SK-N-MC (cell line): ENCODE results near the gene UBE2G2.

Experiments used
- DNase-seq: peaks from one replicate; pipeline ENCODE4 v3.0.0-alpha.2; 2011; ENCODE audit warnings: low read depth, low spot score
- H3K27ac ChIP-seq: fragments of 200-600 bp; sonication (generic); 2 replicates; pipeline ENCODE4 v1.5.1; 2016; ENCODE audit warnings: mixed run types
- H3K36me3 ChIP-seq: fragments of 200-600 bp; sonication (generic); 2 replicates; pipeline ENCODE4 v1.6.1; 2017; ENCODE audit warnings: antibody characterized with exemption, low read length, mixed read lengths; ENCODE audit not compliant: insufficient read depth
- H3K4me3 ChIP-seq: fragments of 200-600 bp; sonication (generic); 2 replicates; pipeline ENCODE4 v1.5.1; 2016
- H3K9ac ChIP-seq: fragments of 200-600 bp; sonication (generic); 2 replicates; pipeline ENCODE4 v1.8.0; 2017; ENCODE audit warnings: mixed run types, mixed read lengths; ENCODE audit not compliant: insufficient read length
- H3K9me3 ChIP-seq: fragments of 200-600 bp; sonication (generic); 2 replicates; pipeline ENCODE4 v1.6.1; 2017; ENCODE audit warnings: low read depth, mild to moderate bottlenecking, antibody characterized with exemption, low read length, moderate library complexity, mixed read lengths
- EZH2 ChIP-seq: fragments of 200-600 bp; sonication (generic); IDR thresholded peaks from one replicate; pipeline ENCODE4 v1.6.1; 2017; ENCODE audit warnings: antibody characterized with exemption
- FOXP2 ChIP-seq: optimal IDR thresholded peaks from 2 replicates; pipeline ENCODE3; 2011; ENCODE audit warnings: mild to moderate bottlenecking, moderate library complexity; ENCODE audit not compliant: insufficient read depth; ENCODE audit errors: extremely low read length, control extremely low read depth
- POLR2AphosphoS5 ChIP-seq: IDR thresholded peaks from 2 replicates; pipeline ENCODE4 v1.6.1; 2012; ENCODE audit warnings: mild to moderate bottlenecking, low read depth, low read length, borderline replicate concordance

UBE2G2 gene

DNA sequence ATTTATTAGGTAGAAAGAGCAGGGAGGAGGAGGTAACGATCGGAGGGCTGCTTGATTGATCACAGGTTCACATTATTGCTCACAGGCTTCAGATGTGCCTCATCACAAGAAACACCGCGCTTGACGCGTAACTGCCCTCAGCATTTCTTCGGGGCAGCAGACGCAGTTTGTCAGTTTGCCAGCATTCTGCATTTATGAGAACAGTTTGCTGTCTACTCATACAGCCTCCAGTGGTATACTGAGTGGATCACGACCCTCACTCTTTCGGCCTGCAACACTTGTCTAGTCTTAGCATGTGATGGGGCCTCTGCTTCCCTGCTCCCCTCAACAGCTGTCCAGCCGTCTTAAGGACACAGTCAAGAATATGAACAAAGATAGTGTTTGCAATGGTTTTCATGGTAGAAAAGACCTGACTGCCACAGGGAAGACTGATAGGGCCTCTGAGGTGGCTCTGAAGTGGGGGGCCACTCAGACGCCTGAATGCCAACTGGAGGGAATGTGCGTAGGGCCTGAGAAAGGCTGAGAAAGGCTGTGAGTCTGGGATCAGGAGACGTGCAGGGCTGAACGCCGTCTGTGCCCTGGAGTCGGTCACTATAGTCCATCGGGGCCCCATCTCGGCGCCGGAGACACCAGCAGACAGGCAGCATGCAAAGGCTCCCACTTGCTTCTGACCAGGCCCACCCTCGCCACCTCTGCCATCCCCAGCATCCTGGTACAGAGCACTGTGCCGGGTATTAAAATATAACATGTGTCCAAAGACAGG, 45.0 kb downstream of the UBE2G2 start:
- TF ChIP-seq EZH2 (no peak), FOXP2 (no peak), POLR2AphosphoS5 (no peak)
- peak overlapping the region; percentile 95 for H3K27ac ChIP-seq
- H3K4me3 ChIP-seq: no peak overlapping the region
- no peak for DNase-seq
- H3K9ac ChIP-seq: no peak overlapping the region
- H3K36me3 ChIP-seq: no peaks in the 10 kb centered on the region
- no peaks in the 10 kb centered on the region for H3K9me3 ChIP-seq

DNA sequence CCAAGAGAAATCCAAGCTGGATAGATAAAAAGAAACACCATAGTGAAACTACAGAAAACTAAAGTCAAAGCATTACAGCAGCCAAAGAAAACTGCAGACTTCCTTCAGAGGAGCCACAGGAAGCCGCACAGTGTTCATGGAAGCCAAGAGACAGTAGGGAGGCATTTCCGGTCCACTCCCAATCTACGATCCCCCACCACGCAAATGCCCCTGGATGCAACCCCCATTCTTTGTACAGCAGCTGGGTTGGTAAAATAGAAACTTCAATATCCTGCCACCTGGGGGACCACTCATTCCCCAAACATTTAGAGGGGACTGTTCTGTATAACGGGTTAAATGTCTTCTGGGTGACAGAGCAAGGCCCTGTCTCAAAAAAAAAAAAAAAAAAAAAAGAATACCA, 46.4 kb downstream of the UBE2G2 start:
- peak overlapping the region; percentile 41 for H3K4me3 ChIP-seq
- peak; percentile 72 for DNase-seq
- H3K9me3 ChIP-seq: no peaks in the 10 kb centered on the region
- H3K27ac ChIP-seq: peak overlapping the region; percentile 95
- TF ChIP-seq EZH2 (no peak), POLR2AphosphoS5 (no peak; the same call in 1 of the 2 replicates), FOXP2 (no peak)
- H3K36me3 ChIP-seq: peaks cover 10% of the 10 kb centered on the region
- H3K9ac ChIP-seq: no peak overlapping the region

DNA sequence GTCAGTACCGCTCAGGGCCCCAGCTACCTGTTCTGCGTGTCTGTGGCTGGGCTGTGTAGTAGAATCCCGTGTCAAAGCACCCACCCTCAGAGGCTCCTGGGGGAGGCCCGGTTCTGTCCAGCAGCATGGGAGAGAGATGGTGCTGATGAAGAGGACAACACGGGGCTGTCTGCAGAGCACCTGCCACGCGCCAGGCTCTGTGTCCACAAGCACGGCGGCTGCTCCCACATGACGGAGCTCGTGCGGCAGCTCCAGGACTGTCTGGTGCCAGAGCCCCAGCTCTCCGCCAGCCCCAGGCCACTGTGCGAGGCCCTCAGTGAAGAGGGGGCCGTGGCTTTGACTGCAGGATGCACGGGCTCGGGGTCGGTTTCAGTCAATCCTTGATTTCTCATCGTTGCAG, 48.3 kb downstream of the UBE2G2 start:
- H3K9ac ChIP-seq: no peak overlapping the region
- H3K36me3 ChIP-seq: peaks cover 25% of the 10 kb centered on the region
- DNase-seq: no peak
- H3K9me3 ChIP-seq: no peaks in the 10 kb centered on the region
- H3K4me3 ChIP-seq: no peak overlapping the region
- TF ChIP-seq EZH2: no peak
- no peak for TF ChIP-seq POLR2AphosphoS5
- no peak for TF ChIP-seq FOXP2
- H3K27ac ChIP-seq: peak overlapping the region; percentile 95

DNA sequence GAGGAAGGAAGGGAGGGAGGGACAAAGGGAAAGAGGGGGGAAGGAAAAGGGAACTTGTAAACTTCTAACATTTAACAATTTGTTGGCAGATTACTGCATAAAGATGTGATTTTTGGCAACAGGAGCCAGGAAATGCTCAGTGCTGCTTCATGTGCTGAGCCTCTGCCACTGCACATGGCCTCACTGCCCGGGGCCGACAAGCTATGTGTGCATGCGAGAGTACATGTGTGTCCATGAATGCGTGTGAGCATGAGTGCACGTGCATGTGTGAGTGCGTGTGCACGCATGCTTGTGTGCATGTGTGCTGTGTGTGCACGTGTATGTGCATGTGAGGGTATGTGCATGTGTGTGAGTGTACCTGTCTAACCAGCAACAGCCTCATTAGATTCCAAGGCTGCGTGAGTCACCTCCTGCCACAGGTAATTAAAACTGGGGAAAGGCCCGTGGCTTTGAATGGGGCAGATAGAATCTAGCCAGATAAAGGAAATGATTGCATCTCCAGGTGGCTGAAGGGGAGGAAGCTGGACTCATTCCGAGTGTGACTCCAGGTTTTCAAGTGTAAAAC, 48.9 kb downstream of the UBE2G2 start:
- peak overlapping the region; percentile 95 for H3K27ac ChIP-seq
- peak overlapping the region; percentile 80 for H3K9ac ChIP-seq
- no peaks in the 10 kb centered on the region for H3K9me3 ChIP-seq
- H3K4me3 ChIP-seq: peak overlapping the region; percentile 84
- peaks cover 31% of the 10 kb centered on the region for H3K36me3 ChIP-seq
- TF ChIP-seq EZH2: no peak
- 0 out of 2 replicates have a peak, but pooled peaks have one; percentile 3 for TF ChIP-seq POLR2AphosphoS5
- DNase-seq: no peak

DNA sequence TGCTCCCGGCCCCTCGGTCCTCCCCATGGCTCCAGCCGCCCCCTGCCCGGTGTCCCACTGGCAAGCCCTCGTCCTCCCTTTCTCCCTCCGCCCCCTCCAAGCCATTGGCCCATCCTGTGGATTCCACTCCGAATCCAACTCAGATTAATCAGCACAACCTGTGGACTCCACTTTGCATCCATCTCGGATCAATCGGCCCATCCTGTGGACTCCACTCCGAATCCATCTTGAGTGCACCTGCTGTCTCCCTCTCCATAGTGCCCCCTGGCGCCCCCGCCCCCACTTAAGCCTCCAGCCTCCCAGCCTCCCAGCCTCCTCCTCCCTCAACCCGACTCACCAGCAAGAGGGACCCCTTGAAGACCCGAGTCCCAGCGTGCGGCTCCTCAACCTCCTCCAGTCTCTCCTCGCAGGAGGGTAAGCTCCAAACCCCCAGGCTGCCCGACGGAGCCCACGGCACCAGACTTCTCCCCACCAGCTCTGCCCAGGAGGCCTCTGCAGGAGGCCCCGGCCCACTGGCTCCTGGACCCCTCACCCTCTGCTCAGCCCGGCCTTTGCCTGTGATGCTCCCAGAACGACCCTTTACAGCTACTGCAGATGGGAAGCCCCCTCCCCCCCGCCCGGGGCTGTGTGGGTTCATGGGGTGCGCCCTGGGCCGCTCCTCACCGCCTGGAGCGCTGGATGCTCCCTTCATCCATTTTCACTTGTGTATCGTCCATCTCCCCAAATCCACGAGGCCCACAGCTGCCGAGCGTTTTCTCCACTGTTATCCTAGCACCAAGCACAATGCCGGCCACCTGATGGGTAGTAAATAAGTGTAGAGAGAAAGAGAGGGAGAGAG, 49.6 kb downstream of the UBE2G2 start:
- H3K4me3 ChIP-seq: peak overlapping the region; percentile 84
- no peaks in the 10 kb centered on the region for H3K9me3 ChIP-seq
- peak overlapping the region; percentile 95 for H3K27ac ChIP-seq
- TF ChIP-seq FOXP2: no peak
- 0 out of 2 replicates have a peak, but pooled peaks have one; percentile 37 for TF ChIP-seq POLR2AphosphoS5
- no peak for DNase-seq
- peak overlapping the region; percentile 80 for H3K9ac ChIP-seq
- H3K36me3 ChIP-seq: peaks cover 31% of the 10 kb centered on the region

DNA sequence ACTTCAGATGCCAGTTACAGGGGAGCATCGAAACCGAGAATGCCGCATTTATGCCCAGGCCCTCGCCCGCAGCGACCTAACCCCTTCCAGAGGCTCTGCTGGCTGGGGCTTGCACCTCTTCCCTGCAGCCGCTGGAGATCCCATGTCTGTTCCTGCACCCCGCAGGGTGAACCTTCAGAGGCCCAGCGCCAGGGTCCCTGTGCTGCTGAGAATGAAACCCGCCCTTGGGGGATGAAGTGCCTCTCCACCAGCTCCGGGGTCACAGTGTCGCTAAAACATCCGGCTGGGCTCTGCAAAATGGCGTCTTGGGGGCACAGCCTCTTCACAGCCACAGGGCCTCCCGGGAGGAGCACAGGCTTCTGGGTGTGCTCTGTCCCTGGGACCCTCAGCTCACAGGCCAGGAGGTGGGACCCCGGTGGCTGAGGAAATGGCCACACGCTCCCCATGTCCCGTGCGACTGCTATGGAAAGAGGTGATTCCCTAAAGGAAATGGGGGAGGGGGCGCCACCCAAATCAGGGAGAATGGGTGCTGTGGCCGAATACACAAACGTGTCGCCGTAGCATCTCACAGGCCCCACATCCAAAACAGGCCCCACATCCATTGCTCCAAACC, 50.3 kb downstream of the UBE2G2 start:
- Histone ChIP-seq H3K36me3 (peaks cover 31% of the 10 kb centered on the region), H3K9me3 (no peaks in the 10 kb centered on the region), H3K9ac (peak overlapping the region; percentile 80), H3K27ac (no peak overlapping the region), H3K4me3 (peak overlapping the region; percentile 84)
- TF ChIP-seq FOXP2 (no peak), POLR2AphosphoS5 (no peak), EZH2 (no peak)
- no peak for DNase-seq

DNA sequence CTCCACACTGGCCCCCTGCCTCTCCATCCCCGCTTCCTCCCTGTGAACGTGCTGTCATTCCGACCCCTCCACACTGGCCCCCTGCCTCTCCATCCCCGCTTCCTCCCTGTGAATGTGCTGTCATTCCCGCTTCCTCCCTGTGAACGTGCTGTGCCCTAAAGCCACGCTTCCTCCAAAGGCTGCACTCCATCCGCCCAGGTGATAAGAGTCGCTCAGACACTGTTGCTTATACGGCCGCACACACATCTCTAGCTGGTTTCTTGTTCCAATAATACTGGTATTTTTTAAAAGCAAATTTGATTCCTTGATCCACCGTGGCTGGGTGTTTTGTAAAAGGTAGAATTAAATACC, 51.0 kb downstream of the UBE2G2 start:
- H3K9ac ChIP-seq: peak overlapping the region; percentile 80
- TF ChIP-seq FOXP2: no peak
- H3K9me3 ChIP-seq: no peaks in the 10 kb centered on the region
- no peak overlapping the region for H3K27ac ChIP-seq
- peak overlapping the region; percentile 84 for H3K4me3 ChIP-seq
- peaks cover 31% of the 10 kb centered on the region for H3K36me3 ChIP-seq
- DNase-seq: no peak

DNA sequence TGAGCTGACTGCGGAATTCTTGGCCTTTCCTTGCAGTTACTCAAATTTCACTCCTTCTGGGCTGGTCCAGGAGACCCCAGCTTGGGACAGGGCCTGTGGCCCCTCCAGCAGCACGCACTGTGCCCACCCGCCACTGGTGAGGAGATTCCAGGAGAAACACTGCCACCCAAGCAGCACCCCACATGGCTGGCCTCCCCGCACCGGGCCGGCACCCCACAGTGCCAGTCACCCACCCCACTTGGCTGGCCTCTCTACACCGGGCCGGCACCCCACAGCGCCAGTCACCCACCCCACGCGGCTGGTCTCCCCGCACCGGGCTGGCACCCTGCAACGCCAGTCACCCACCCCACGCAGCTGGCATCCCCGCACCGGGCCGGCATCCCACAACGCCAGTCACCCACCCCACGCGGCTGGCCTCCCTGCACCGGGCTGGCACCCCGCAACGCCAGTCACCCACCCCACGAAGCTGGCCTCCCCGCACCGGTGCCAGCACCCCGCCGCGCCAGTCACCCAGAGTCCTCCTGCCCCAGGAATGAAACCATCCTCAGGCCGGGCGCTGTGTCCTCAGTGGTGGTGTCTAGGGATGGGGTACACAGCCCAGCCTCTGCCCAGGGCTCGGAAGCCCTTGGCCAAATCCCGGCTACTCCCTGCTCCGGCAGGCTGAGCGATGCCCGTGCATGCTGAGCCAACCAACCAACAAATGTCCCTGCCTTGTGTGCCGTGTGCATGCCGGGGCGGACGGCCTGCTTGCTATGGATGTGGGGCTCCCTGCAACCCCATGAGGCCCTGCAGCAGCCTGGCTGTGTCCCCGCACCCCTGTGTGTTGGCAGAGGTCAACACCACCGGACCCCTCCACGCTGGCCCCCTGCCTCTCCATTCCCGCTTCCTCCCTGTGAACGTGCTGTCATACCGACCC, 51.6 kb downstream of the UBE2G2 start:
- peaks cover 31% of the 10 kb centered on the region for H3K36me3 ChIP-seq
- TF ChIP-seq FOXP2: no peak
- TF ChIP-seq POLR2AphosphoS5: no peak
- no peak for TF ChIP-seq EZH2
- DNase-seq: no peak
- peak overlapping the region; percentile 16 for H3K27ac ChIP-seq
- H3K4me3 ChIP-seq: peak overlapping the region; percentile 84
- no peak overlapping the region for H3K9ac ChIP-seq
- H3K9me3 ChIP-seq: no peaks in the 10 kb centered on the region
